Measurements from ENCODE around the gene SLC31A1. TPM values are rescaled to one million over a fixed set of nuclear protein-coding genes. Genes with fewer than 3 reads are reported as not detected.
A peak's percentile ranks its signal among the peaks of the same experiment; 100 is the strongest.

SLC31A1 gene
- total and polyA plus RNA-seq, 2 of the 8 experiments (the other 6 are each of a cell fraction or from before 2014, with no cell fraction given): 23.9 to 40.8 TPM

GRCh38 chr9:113219969-113220368 is 1.4 kb upstream of the SLC31A1 start:
- Histone ChIP-seq H4K20me1 (replicated peaks in 1 of 2; ENCODE audit: control insufficient read depth in 1 of 2, insufficient read depth in 2 of 2, low read length in 2 of 2) (peaks cover 0 to 2% of the 10 kb centered on the region in 2 experiments), H3K23me2 (ENCODE audit: low read depth, low read length) (peaks cover 10% of the 10 kb centered on the region), H4K8ac (ENCODE audit: extremely low read depth, insufficient read depth, low read length) (no peak overlapping the region), H2AK5ac (ENCODE audit: low read depth, low read length) (no peak overlapping the region), H3K4ac (replicated peaks; ENCODE audit: insufficient read length, low read depth, low read length) (no peak overlapping the region), H2BK5ac (ENCODE audit: low read depth, low read length) (no peak overlapping the region), H3K56ac (replicated peaks; ENCODE audit: insufficient read length, low read depth, low read length) (no peak overlapping the region), H3K23ac (ENCODE audit: insufficient read length) (no peak overlapping the region), H4K5ac (ENCODE audit: insufficient read length, low read depth, low read length) (no peak overlapping the region), H3K4me1 (replicated peaks in 1 of 4; ENCODE audit: control insufficient read depth in 3 of 4, insufficient read depth in 4 of 4, low read length in 3 of 4) (peaks cover 0 to 10% (median 1%) of the 10 kb centered on the region in 4 experiments; a peak in 4 of 7 replicates), H3K9ac (replicated peaks in 1 of 4; ENCODE audit: extremely low read depth in 1 of 4, low read depth in 3 of 4, low read length in 3 of 4) (no peak overlapping the region; a peak in 1 of 7 replicates), H2BK20ac (ENCODE audit: low read length) (no peak overlapping the region), H4K91ac (replicated peaks; ENCODE audit: insufficient read length, low read length) (no peak overlapping the region), H2BK15ac (ENCODE audit: low read length) (no peak overlapping the region), H2BK120ac (replicated peaks; ENCODE audit: low read depth, low read length) (no peak overlapping the region), H3K36me3 (ENCODE audit: control insufficient read depth in 2 of 4, insufficient read depth in 4 of 4, low read length in 3 of 4) (no peaks in the 10 kb centered on the region; a peak in 1 of 8 replicates), H3K27ac (ENCODE audit: low read depth, low read length) (no peak overlapping the region), H2AFZ (ENCODE audit: low read length) (no peak overlapping the region), H3K4me3 (ENCODE audit: extremely low read depth in 1 of 4, insufficient read depth in 2 of 4, low read depth in 3 of 4, low read length in 4 of 4) (peak overlapping the region in 3 of 4 experiments; percentile 93 to 94 (median 94); a peak in 5 of 8 replicates), H3K79me1 (ENCODE audit: low read depth, low read length) (0 out of 2 replicates have a peak, but pooled peaks cover 3% of the 10 kb centered on the region), H3K79me2 (ENCODE audit: control insufficient read depth in 1 of 2, insufficient read depth in 2 of 2, low read length in 2 of 2) (peaks cover 6 to 51% of the 10 kb centered on the region in 2 experiments), H3K14ac (ENCODE audit: insufficient read length) (no peak overlapping the region), H3K4me2 (ENCODE audit: insufficient read depth in 1 of 2, low read depth in 2 of 2, low read length in 2 of 2) (peak overlapping the region; percentile 90 to 99), H3K27me3 (replicated peaks in 1 of 4; ENCODE audit: control insufficient read depth in 3 of 4, extremely low read depth in 1 of 4, insufficient read depth in 3 of 4, low read length in 3 of 4) (no peaks in the 10 kb centered on the region), H3K18ac (ENCODE audit: extremely low read depth, low read length) (no peak overlapping the region), H2BK12ac (ENCODE audit: low read depth, low read length) (no peak overlapping the region), H3K9me3 (ENCODE audit: insufficient read depth in 2 of 2, low read depth in 1 of 2, low read length in 1 of 2) (no peaks in the 10 kb centered on the region)
- ChIA-PET POLR2A (ENCODE audit: partially characterized antibody) (interaction anchor here (0.7 to 2.9 kb wide), 2 partner anchors 55 to 58 kb away, joined by 4 to 10 read pairs; partner anchors contain the start of genes CDC26 and PRPF4), CTCF (ENCODE audit: partially characterized antibody) (interaction anchor here (0.8 to 3.1 kb wide), 6 partner anchors 19 to 400 kb away, joined by 3 to 17 read pairs (median 3); partner anchors contain the start of genes CDC26, PRPF4 and SLC31A2)
- no peak for FAIRE-seq
- WGBS, 2 experiments (ENCODE audit: extremely low coverage in 1 of 2, insufficient coverage in 1 of 2, insufficient read length in 1 of 2, insufficient replicate concordance in 2 of 2, low coverage in 1 of 2, low lambda C conversion rate in 2 of 2, missing lambda C conversion rate in 1 of 2): 90% methylated on average over 1 of the region's 1 CpG; no CpG with 5 or more reads in 1 of the 2 experiments
- no peak for DNase-seq (ENCODE audit: low read depth in 1 of 2, low spot score in 2 of 2)
- no peak for TF ChIP-seq SIX5 (IDR thresholded peaks at IDR 0.05; ENCODE audit: low read depth, low read length)
- TF ChIP-seq BRCA1 (IDR thresholded peaks at IDR 0.05; ENCODE audit: low read depth, low read length): no peak
- no peak for TF ChIP-seq CEBPB (IDR thresholded peaks at IDR 0.05; ENCODE audit: low read depth, low read length)
- no peak for TF ChIP-seq EZH2 (IDR thresholded peaks at IDR 0.05; ENCODE audit: low read depth, low read length, severe bottlenecking)
- TF ChIP-seq TEAD4 (IDR thresholded peaks at IDR 0.05; ENCODE audit: low read depth, low read length): no peak
- no peak for TF ChIP-seq KDM1A (IDR thresholded peaks at IDR 0.05; ENCODE audit: borderline replicate concordance, low read length)
- TF ChIP-seq MAX (IDR thresholded peaks at IDR 0.05): no peak
- no peak for TF ChIP-seq CHD1 (IDR thresholded peaks at IDR 0.05; ENCODE audit: low read depth, low read length)
- TF ChIP-seq KDM4A (IDR thresholded peaks at IDR 0.05; ENCODE audit: low read depth, low read length, severe bottlenecking): no peak
- no peak for TF ChIP-seq GABPA (IDR thresholded peaks at IDR 0.05; ENCODE audit: borderline replicate concordance, insufficient read depth, low read length)
- TF ChIP-seq NANOG (IDR thresholded peaks at IDR 0.05; ENCODE audit: insufficient read depth, low read depth, low read length, poor library complexity, severe bottlenecking): no peak
- TF ChIP-seq TAF1 (IDR thresholded peaks at IDR 0.05; ENCODE audit: low read depth, low read length): no peak
- no peak for TF ChIP-seq BCL11A (IDR thresholded peaks at IDR 0.05; ENCODE audit: low read depth in 2 of 2, low read length in 2 of 2)
